ENCODE results near the gene MGLL.

GRCh38 chr3:127650236-127650635 is 172.1 kb downstream of the MGLL start:
- TF ChIP-seq EZH2phosphoT487 (IDR thresholded peaks at IDR 0.05; ENCODE audit: low read depth) (no peak), CTCF (IDR thresholded peaks at IDR 0.05; ENCODE audit: low read depth, low read length) (no peak)

Measured in OCI-LY3 (cell line).